GM12875 (cell line): ENCODE data around the gene RNF113A.
"Not testable (repeated sequence)": the region's sequence is repeated elsewhere in the genome, so short reads cannot be mapped to it uniquely, and the experiment has no call there.

Experiments
- H3K4me3 ChIP-seq: one replicate; pipeline ENCODE4 v1.5.1; 2011; ENCODE audit warnings: low read depth, low read length, control low read depth
- TF ChIP-seq, protein P1 (sequence below): IDR thresholded peaks from 2 replicates; pipeline ENCODE4 v1.5.1; 2011; ENCODE audit warnings: low read depth, mild to moderate bottlenecking, control low read depth, inconsistent platforms, low read length, moderate library complexity, borderline replicate concordance; ENCODE audit not compliant: insufficient read depth

The RNF113A gene

DNA sequence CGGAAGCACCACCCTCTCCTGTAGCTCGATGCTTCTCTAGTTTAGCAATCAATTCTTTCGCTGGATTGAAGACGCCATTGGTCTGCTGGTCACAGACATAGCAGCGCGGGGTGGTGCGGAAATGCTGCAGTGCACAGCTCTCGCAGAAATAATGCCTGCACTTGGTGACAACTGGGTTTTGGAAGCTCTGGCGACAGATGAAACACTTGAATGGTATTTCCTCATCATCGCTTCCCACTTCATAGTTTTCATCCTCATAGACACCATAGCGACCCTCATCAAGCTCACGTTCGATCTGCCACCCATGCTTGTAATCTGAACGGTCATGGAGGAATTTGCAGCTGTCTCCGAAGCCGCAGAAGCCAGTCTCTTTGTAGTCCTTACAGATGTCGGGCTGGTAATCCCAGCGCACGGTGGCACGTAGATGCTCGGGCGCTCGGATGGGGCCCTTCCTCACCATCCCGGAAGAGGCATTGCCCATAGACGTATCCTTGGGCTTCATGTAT, 854 bp downstream of the RNF113A start:
- TF ChIP-seq, protein P1, sequence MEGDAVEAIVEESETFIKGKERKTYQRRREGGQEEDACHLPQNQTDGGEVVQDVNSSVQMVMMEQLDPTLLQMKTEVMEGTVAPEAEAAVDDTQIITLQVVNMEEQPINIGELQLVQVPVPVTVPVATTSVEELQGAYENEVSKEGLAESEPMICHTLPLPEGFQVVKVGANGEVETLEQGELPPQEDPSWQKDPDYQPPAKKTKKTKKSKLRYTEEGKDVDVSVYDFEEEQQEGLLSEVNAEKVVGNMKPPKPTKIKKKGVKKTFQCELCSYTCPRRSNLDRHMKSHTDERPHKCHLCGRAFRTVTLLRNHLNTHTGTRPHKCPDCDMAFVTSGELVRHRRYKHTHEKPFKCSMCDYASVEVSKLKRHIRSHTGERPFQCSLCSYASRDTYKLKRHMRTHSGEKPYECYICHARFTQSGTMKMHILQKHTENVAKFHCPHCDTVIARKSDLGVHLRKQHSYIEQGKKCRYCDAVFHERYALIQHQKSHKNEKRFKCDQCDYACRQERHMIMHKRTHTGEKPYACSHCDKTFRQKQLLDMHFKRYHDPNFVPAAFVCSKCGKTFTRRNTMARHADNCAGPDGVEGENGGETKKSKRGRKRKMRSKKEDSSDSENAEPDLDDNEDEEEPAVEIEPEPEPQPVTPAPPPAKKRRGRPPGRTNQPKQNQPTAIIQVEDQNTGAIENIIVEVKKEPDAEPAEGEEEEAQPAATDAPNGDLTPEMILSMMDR, result no peak
- peak overlapping the region; percentile 60 for H3K4me3 ChIP-seq

DNA sequence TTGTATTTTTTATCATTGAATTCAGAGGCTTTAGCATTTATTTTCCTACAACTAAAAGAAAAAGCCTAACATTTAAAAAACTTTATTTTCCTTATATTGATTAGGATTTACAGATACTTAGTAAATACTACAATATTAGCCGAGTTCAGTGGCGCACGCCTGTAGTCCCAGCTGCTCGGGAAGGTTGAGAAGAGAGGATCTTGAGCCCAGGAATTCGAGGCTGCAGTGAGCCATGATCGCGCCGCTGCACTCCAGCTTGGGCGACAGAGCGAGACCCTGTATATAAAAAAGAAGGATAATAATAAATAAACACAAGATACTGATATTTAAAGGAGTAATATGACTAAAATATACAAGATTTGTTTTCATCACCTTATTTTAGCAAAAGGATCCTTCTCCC, 18.1 kb downstream of the RNF113A start:
- H3K4me3 ChIP-seq, result no peak overlapping the region

DNA sequence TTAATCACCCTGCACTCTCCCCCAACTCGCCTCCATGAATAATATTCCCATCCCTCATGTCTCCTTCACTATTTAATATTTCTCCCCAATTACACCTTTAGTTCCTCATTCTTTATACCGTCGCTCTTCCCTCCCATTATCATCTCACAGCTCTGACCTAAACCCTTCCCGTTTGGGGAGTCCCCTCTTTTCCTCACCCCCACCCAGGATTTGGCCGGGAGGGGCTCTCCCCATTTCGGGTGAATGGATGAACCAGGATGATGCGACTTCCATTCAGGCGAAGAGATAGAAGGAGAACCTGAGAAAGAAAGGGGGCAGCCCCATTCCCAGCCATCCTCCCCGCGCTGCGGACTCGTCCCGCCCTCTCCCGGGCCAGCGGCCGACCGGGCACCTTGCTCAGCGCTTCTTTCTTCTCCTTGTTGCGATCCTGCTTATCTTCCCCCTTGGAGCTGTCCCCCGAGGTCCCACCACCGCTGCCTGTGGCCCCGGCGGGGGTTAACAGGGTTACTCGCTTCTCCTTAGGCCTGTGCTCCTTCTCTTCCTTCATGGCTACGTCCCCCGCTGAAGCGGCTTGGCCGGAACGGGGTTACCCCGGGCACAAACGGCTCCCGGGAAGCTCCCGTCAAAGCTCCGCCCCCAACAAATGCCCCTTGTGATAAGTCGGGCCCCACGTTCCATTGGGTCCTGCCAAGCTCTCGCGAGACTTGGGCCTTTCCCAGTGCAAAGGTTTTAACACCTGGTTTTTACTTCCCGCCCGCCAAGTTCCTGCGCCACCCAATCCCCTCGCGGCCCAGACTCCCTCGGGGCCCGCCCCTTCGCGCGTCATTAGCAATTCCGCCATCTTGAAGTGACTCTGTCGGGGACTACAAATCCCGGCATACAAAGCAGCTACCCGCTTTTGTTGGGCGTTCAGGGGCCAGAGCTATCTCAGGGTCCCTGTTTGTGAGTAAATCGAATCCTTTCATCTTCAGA, 18.9 kb downstream of the RNF113A start, which contains the start of gene UPF3B:
UPF3B (minus strand) TSS at position 582 of the 972 bp plus-strand sequence; CDS start at position 547, 35 bp downstream.
- TF ChIP-seq, protein P1, result no peak
- peak within 1 kb of the TSS; percentile 88 for H3K4me3 ChIP-seq

More for the DNA sequence above, 18.1 kb downstream of the RNF113A start:
- TF ChIP-seq, protein P1, result no peak

DNA sequence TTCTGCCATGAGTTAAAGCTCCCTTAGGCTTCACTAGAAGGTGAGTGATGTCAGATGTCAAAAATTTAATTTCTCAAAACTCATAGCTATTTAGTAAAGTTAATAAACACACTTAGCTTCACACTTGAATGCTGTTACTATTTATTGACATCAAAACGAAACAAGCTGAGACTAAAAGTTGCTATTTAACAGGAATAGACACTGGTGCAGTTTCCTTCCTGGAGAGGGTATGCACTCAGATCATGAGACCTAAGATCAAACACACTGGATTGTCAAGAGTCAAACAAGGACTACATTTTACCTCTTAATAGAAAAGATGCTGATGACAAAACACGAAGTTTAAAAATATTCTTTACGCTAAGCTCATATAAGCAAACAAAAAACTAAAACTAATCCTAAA, 37.6 kb downstream of the RNF113A start:
- TF ChIP-seq, protein P1, result no peak
- no peak overlapping the region for H3K4me3 ChIP-seq

DNA sequence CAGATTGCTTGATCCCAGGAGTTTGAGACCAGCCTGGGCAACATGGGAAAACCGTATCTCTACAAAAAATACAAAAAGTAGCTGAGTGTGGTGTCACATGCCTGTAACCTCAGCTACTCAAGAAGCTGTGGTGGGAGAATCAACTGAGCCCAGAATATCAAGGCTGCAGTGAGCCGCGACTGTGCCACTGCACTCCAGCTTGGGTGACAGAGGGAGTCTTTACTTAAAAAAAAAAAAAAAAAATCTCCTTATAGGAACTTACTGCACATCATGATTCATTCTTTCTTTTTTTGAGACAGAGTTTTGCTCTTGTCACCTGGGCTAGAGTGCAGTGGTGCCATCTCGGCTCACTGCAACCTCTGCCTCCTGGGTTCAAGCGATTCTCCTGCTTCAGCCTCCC, 43.1 kb downstream of the RNF113A start:
- TF ChIP-seq, protein P1, result no peak
- H3K4me3 ChIP-seq, result no peak overlapping the region

DNA sequence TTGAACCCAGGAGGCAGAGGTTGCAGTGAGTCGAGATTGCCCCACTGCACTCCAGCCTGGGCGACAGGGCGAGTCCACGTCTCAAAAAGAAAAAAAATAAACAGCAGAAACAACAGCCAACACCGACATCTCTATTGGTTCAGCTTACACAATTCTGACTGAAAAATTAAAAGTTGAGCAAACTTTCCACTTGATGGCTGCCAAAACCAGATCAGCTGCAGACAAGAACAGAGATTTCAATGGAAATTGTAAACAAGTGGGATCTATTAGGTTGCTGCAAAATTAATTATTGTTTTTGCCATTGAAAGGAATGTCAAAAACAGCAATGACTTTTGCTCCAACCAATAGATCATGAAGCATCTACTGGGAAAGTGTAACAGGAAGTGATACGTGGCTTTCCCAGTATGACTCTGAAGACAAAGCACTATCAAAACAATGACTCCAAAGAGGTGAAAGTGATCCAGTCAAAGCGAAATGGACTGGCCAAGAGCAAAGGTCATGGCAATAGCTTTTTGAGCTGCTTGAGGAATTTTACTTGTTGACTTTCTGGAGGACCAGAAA, 45.1 kb downstream of the RNF113A start:
- no peak overlapping the region for H3K4me3 ChIP-seq
- TF ChIP-seq, protein P1, result no peak

DNA sequence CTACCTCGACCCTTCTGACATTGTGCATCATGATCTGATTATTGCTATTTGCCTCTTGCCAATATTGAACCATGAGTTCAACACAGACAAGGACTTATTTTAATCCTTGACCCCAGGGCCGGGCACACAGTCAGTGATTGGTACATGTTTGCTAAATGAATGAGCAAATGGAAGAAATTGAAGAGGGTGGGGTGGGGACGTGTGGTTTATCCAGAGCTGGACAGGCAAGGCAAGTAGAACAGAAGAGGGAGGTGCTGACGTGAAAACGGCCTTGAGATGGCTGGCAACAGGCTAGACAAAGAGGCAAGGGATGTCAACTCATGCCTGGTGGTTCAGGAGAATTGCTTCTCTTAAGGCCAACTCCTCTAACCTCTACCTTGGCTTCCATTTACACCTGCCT, 47.3 kb downstream of the RNF113A start:
- not testable (repeated sequence) for H3K4me3 ChIP-seq

DNA sequence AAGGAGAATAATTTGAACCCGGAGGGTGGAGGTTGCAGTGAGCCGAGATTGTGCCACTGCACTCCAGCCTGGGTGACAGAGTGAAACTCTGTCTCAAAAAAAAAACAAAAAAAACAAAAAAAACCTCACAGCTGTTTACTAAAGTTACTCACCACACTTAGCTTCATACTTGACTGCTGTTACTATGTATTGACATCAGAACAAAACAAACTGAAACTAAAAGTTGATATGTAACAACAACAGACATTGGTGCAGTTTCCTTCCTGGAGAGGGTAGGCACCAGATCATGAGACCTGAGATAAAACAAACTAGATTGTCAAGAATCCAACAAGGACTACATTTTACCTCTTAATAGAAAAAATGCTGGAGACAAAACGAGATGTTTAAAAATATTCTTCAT, 49.8 kb downstream of the RNF113A start:
- H3K4me3 ChIP-seq, result not testable (repeated sequence)
